WERI-Rb-1 (cell line): ENCODE results near the gene SFN.
A peak's percentile ranks its signal among the peaks of the same experiment; 100 is the strongest.
"Not testable (repeated sequence)": the region's sequence is repeated elsewhere in the genome, so short reads cannot be mapped to it uniquely, and the experiment has no call there.

ENCODE experiments used
- DNase-seq: peaks from one replicate; pipeline ENCODE4 v3.0.0-alpha.2; 2020
- H3K27ac ChIP-seq: fragments of 250-450 bp; sonication (Bioruptor Pico); 2 replicates; pipeline ENCODE4 v1.5.1; 2020; ENCODE audit warnings: mild to moderate bottlenecking, moderate library complexity
- H3K27me3 ChIP-seq: fragments of 250-450 bp; sonication (Bioruptor Pico); 2 replicates; pipeline ENCODE4 v1.5.1; 2021; ENCODE audit warnings: mild to moderate bottlenecking, low read depth, moderate library complexity; ENCODE audit not compliant: insufficient read depth, severe bottlenecking
- H3K36me3 ChIP-seq: fragments of 250-450 bp; sonication (Bioruptor Pico); 2 replicates; pipeline ENCODE4 v1.5.1; 2020; ENCODE audit warnings: mild to moderate bottlenecking, moderate library complexity
- H3K4me3 ChIP-seq: 2 replicates; pipeline ENCODE4 v1.5.1; 2011; ENCODE audit warnings: low read depth, mild to moderate bottlenecking, control low read depth, low read length
- H3K9me3 ChIP-seq: fragments of 250-450 bp; sonication (Bioruptor Pico); 2 replicates; pipeline ENCODE4 v1.5.1; 2021; ENCODE audit warnings: mild to moderate bottlenecking, moderate library complexity; ENCODE audit not compliant: severe bottlenecking
- CTCF ChIP-seq: IDR thresholded peaks from 2 replicates; pipeline ENCODE4 v1.5.1; 2011; ENCODE audit warnings: low read depth, mild to moderate bottlenecking, control low read depth, inconsistent platforms, low read length

SFN gene

GRCh38 chr1:26864610-26865480 is 1.9 kb downstream of the SFN start:
- Histone ChIP-seq H3K4me3 (peak overlapping the region; percentile 72), H3K27me3 (no peaks in the 10 kb centered on the region), H3K27ac (peak overlapping the region; percentile 95), H3K9me3 (no peaks in the 10 kb centered on the region), H3K36me3 (no peaks in the 10 kb centered on the region)
- TF ChIP-seq CTCF, result no peak
- peak; percentile 97 for DNase-seq

- H3K27ac ChIP-seq, DNase-seq, H3K36me3 ChIP-seq, H3K9me3 ChIP-seq, H3K27me3 ChIP-seq, H3K4me3 ChIP-seq: not testable (repeated sequence)
Observed at GRCh38 chr1:26873097-26873496, 10.1 kb downstream of the SFN start.

- Histone ChIP-seq H3K4me3 (no peak overlapping the region), H3K27ac (peak overlapping the region; percentile 70), H3K9me3 (no peaks in the 10 kb centered on the region), H3K36me3 (peaks cover 18% of the 10 kb centered on the region), H3K27me3 (no peaks in the 10 kb centered on the region)
- TF ChIP-seq CTCF, result no peak
- DNase-seq, result peak; percentile 74
Observed at GRCh38 chr1:26874896-26875295, 11.9 kb downstream of the SFN start.

GRCh38 chr1:26877326-26877725 is 14.4 kb downstream of the SFN start:
- Histone ChIP-seq H3K36me3 (peaks cover 34% of the 10 kb centered on the region), H3K27me3 (no peaks in the 10 kb centered on the region), H3K9me3 (no peaks in the 10 kb centered on the region), H3K27ac (no peak overlapping the region), H3K4me3 (no peak overlapping the region)
- no peak for DNase-seq
- no peak for TF ChIP-seq CTCF

- DNase-seq, result no peak
- Histone ChIP-seq H3K9me3 (no peaks in the 10 kb centered on the region), H3K4me3 (no peak overlapping the region), H3K27me3 (no peaks in the 10 kb centered on the region), H3K27ac (no peak overlapping the region), H3K36me3 (peaks cover 56% of the 10 kb centered on the region)
- no peak for TF ChIP-seq CTCF
Observed at GRCh38 chr1:26879793-26880192, 16.8 kb downstream of the SFN start.

GRCh38 chr1:26881611-26882010 is 18.7 kb downstream of the SFN start:
- H3K36me3 ChIP-seq, result peaks cover 72% of the 10 kb centered on the region
- not testable (repeated sequence) for H3K9me3 ChIP-seq, H3K4me3 ChIP-seq, H3K27ac ChIP-seq, DNase-seq, H3K27me3 ChIP-seq
